Ovary (tissue), 3 donors: Measurements from ENCODE around the gene GPATCH2.

Source experiments
- EP300 ChIP-seq: sonication (generic); formaldehyde crosslinking; IDR thresholded peaks from one replicate; pipeline ENCODE4 v1.6.1; 2017; ENCODE audit warnings: antibody characterized with exemption
- POLR2A ChIP-seq: fragments of 450-650 bp; IDR thresholded peaks from one replicate; pipeline ENCODE4 v1.6.1; 2017; ENCODE audit warnings: antibody characterized with exemption, mild to moderate bottlenecking, moderate library complexity
- TF ChIP-seq, protein P1 (sequence below), 3 donors: fragments of 450-650 bp in 2 of 3; fragments of 200-600 bp in 1 of 3; IDR thresholded peaks; one replicate each; pipeline versions ENCODE4 v1.5.1 to v1.8.0; 2016 to 2022; ENCODE audit warnings: antibody characterized with exemption in 3 of 3, mild to moderate bottlenecking in 1 of 3
- donor health status: DM: no; HTN: no; CAD: no.

DNA sequence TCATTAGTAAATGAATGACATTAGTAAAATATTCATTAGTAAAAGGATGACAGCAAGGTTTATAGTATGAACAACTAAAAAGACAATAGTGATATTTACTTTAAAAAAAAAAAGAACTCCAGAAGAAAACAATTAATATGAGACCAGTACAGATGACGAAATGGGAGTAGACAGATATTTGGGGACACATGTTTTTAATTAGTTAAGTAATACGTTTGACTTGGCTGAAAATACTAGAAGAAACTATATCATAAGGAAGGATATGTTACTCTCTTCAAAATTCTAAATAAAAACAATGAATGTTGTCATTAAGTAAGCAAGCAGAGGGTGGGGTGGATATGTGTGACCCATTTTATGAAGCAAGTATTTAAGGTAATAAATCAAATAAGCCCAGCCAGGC lies 61.9 kb downstream of the GPATCH2 start:
- TF ChIP-seq EP300 (no peak), POLR2A (no peak)
- TF ChIP-seq, protein P1, sequence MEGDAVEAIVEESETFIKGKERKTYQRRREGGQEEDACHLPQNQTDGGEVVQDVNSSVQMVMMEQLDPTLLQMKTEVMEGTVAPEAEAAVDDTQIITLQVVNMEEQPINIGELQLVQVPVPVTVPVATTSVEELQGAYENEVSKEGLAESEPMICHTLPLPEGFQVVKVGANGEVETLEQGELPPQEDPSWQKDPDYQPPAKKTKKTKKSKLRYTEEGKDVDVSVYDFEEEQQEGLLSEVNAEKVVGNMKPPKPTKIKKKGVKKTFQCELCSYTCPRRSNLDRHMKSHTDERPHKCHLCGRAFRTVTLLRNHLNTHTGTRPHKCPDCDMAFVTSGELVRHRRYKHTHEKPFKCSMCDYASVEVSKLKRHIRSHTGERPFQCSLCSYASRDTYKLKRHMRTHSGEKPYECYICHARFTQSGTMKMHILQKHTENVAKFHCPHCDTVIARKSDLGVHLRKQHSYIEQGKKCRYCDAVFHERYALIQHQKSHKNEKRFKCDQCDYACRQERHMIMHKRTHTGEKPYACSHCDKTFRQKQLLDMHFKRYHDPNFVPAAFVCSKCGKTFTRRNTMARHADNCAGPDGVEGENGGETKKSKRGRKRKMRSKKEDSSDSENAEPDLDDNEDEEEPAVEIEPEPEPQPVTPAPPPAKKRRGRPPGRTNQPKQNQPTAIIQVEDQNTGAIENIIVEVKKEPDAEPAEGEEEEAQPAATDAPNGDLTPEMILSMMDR (IDR thresholded peaks at IDR 0.05), result no peak
